GM12878 (cell line): ENCODE measurements around the gene KCNAB2. TPM values are rescaled to one million over a fixed set of nuclear protein-coding genes. Genes with fewer than 3 reads are reported as not detected.

Experiments
- ATAC-seq: fragments of 200-7000 bp; cut with Tn5 transposase; 3 replicates; pipeline ENCODE4 v1.9.1; 2020; ENCODE audit warnings: mild to moderate bottlenecking, moderate library complexity
- BruUV-seq: library from RNA; stranded (reverse); fragments of 400-500 nt; replicated peaks from 2 replicates; lab custom pipeline; 2021; lab: Mats Ljungman, UMichigan
- CTCF ChIA-PET: fragments of 300-600 bp; sonication (Branson Sonifier 250); formaldehyde crosslinking; extraction: SDS; loops from one replicate; lab custom pipeline; 2021; ENCODE audit warnings: inconsistent platforms; lab: Yijun Ruan, JAX
- POLR2A ChIA-PET: fragments of 350-600 bp; formaldehyde crosslinking; extraction: SDS; loops from one replicate; lab custom pipeline; 2021; ENCODE audit warnings: inconsistent platforms; lab: Charles Lee
- RAD21 ChIA-PET: fragments of 300-600 bp; sonication (Branson Sonifier 250); formaldehyde crosslinking; loops from one replicate; lab custom pipeline; 2023; ENCODE audit warnings: antibody characterized with exemption; ENCODE audit not compliant: unreplicated experiment; lab: Charles Lee
- SMC1A ChIA-PET: fragments of 300-600 bp; sonication (Branson Sonifier 250); formaldehyde crosslinking; loops from one replicate; lab custom pipeline; 2023; ENCODE audit not compliant: unreplicated experiment, uncharacterized antibody; lab: Charles Lee
- DNase-seq: peaks from one replicate; pipeline ENCODE4 v3.0.0-alpha.2; 2011; ENCODE audit warnings: low read depth, low spot score
- FAIRE-seq: peaks from 3 replicates; lab custom pipeline; 2011; peaks lifted over from hg19 to GRCh38; lab: Jason Lieb, UNC
- H2AFZ ChIP-seq: 2 replicates; pipeline ENCODE4 v1.6.0; 2011; ENCODE audit warnings: low read depth, low read length, control low read depth; ENCODE audit not compliant: control insufficient read depth
- H3K27ac ChIP-seq: 2 replicates; pipeline ENCODE4 v1.5.1; 2011; ENCODE audit warnings: control low read depth; ENCODE audit not compliant: control insufficient read depth, insufficient read depth
- H3K27me3 ChIP-seq, 2 experiments: replicated peaks in 1 of 2; 2 replicates each; pipeline versions ENCODE4 v1.6.0 to v1.6.1; 2011; ENCODE audit warnings: low read length in 1 of 2; ENCODE audit not compliant: control insufficient read depth in 2 of 2, insufficient read depth in 2 of 2
- H3K36me3 ChIP-seq, 2 experiments: 2 replicates each; pipeline ENCODE4 v1.5.1; 2011; ENCODE audit warnings: low read length in 1 of 2; ENCODE audit not compliant: control insufficient read depth in 2 of 2, insufficient read depth in 2 of 2
- H3K4me1 ChIP-seq: 2 replicates; pipeline ENCODE4 v1.6.1; 2011; ENCODE audit warnings: mild to moderate bottlenecking, low read length, moderate library complexity, mixed read lengths; ENCODE audit not compliant: control insufficient read depth, insufficient read depth
- H3K4me2 ChIP-seq: 2 replicates; pipeline ENCODE4 v1.6.0; 2011; ENCODE audit warnings: control low read depth; ENCODE audit not compliant: control insufficient read depth, insufficient read depth
- H3K4me3 ChIP-seq: fragments of 200-600 bp; sonication (generic); 2 replicates; pipeline ENCODE4 v1.5.1; 2016
- H3K79me2 ChIP-seq: 2 replicates; pipeline ENCODE4 v1.6.0; 2011; ENCODE audit warnings: low read length; ENCODE audit not compliant: control insufficient read depth, insufficient read depth
- H3K9ac ChIP-seq: 2 replicates; pipeline ENCODE4 v1.8.0; 2011; ENCODE audit warnings: low read length, control low read depth, mixed read lengths; ENCODE audit not compliant: control insufficient read depth, insufficient read depth
- H3K9me3 ChIP-seq: replicated peaks from 3 replicates; pipeline ENCODE4 v1.5.1; 2011; ENCODE audit warnings: mild to moderate bottlenecking, low read length; ENCODE audit not compliant: control insufficient read depth, insufficient read depth
- H4K20me1 ChIP-seq: 2 replicates; pipeline ENCODE4 v1.6.0; 2011; ENCODE audit not compliant: control insufficient read depth, insufficient read depth
- ATF3 ChIP-seq: IDR thresholded peaks from 2 replicates; pipeline ENCODE4 v1.6.1; 2011; ENCODE audit warnings: low read depth, mild to moderate bottlenecking, low read length, moderate library complexity, borderline replicate concordance; ENCODE audit errors: extremely low read depth
- BHLHE40 ChIP-seq, 2 experiments: fragments of 450-650 bp in 1 of 2; IDR thresholded peaks; 2 replicates each; pipeline ENCODE4 v1.6.1; 2011 to 2017; ENCODE audit warnings: low read depth in 2 of 2, borderline replicate concordance in 1 of 2, improper control_type of control experiment in 1 of 2, low read length in 1 of 2, mild to moderate bottlenecking in 1 of 2
- CEBPZ ChIP-seq: fragments of 150-350 bp; IDR thresholded peaks from 2 replicates; pipeline ENCODE4 v1.6.1; 2016; ENCODE audit warnings: low read depth, low read length
- CHD4 ChIP-seq: fragments of 200-600 bp; sonication (generic); IDR thresholded peaks from 2 replicates; pipeline ENCODE4 v1.6.1; 2016; ENCODE audit warnings: mild to moderate bottlenecking
- CREM ChIP-seq: IDR thresholded peaks from 2 replicates; pipeline ENCODE4 v1.6.1; 2014; ENCODE audit warnings: antibody characterized with exemption, low read depth
- HCFC1 ChIP-seq: fragments of 150-350 bp; IDR thresholded peaks from 2 replicates; pipeline ENCODE4 v1.6.1; 2014; ENCODE audit warnings: low read length
- HDGF ChIP-seq: fragments of 450-650 bp; IDR thresholded peaks from 2 replicates; pipeline ENCODE4 v1.6.1; 2016; ENCODE audit warnings: antibody characterized with exemption
- JUNB ChIP-seq: IDR thresholded peaks from 2 replicates; pipeline ENCODE4 v1.6.1; 2016; ENCODE audit warnings: antibody characterized with exemption, mild to moderate bottlenecking
- LARP7 ChIP-seq: fragments of 450-650 bp; IDR thresholded peaks from 2 replicates; pipeline ENCODE4 v1.6.1; 2017; ENCODE audit warnings: mild to moderate bottlenecking
- MTA2 ChIP-seq: fragments of 450-650 bp; IDR thresholded peaks from 2 replicates; pipeline ENCODE4 v1.6.1; 2016; ENCODE audit warnings: low read depth, mild to moderate bottlenecking, moderate library complexity
- NKRF ChIP-seq: fragments of 450-650 bp; conservative IDR thresholded peaks from 2 replicates; pipeline ENCODE4 v1.6.1; 2017; ENCODE audit warnings: mild to moderate bottlenecking, moderate library complexity
- PAX5 ChIP-seq: IDR thresholded peaks from 2 replicates; pipeline ENCODE4 v1.6.1; 2011; ENCODE audit warnings: low read depth, low read length, borderline replicate concordance
- PAX8 ChIP-seq: fragments of 450-650 bp; IDR thresholded peaks from 2 replicates; pipeline ENCODE4 v1.6.1; 2017; ENCODE audit warnings: mild to moderate bottlenecking, moderate library complexity
- POU2F2 ChIP-seq: IDR thresholded peaks from 3 replicates; pipeline ENCODE4 v1.6.1; 2011; ENCODE audit warnings: low read depth, mild to moderate bottlenecking, low read length, borderline replicate concordance
- RCOR1 ChIP-seq: conservative IDR thresholded peaks from 2 replicates; pipeline ENCODE4 v1.6.1; 2012; ENCODE audit warnings: low read depth, low read length, improper control_type of control experiment
- SP1 ChIP-seq: IDR thresholded peaks from one replicate; pipeline ENCODE4 v1.6.1; 2011; ENCODE audit warnings: low read depth, low read length
- SREBF2 ChIP-seq: IDR thresholded peaks from 2 replicates; pipeline ENCODE4 v1.6.1; 2012; ENCODE audit warnings: mild to moderate bottlenecking, low read length
- SUPT20H ChIP-seq: IDR thresholded peaks from 2 replicates; pipeline ENCODE4 v1.6.1; 2011; ENCODE audit warnings: low read depth, mild to moderate bottlenecking, low read length, moderate library complexity, borderline replicate concordance; ENCODE audit not compliant: control insufficient read depth
- WGBS: methylation state at CpG from one replicate; pipeline ENCODE4 v1.1.6; 2016; ENCODE audit warnings: low lambda C conversion rate; ENCODE audit not compliant: insufficient replicate concordance, insufficient coverage; ENCODE audit errors: missing lambda C conversion rate; 5-methylcytosine and 5-hydroxymethylcytosine counted together
- in situ Hi-C: fragments of 300-500 bp; cut with MboI; formaldehyde crosslinking; loops from 9 replicates; pipeline ENCODE4 v1.14.3; 2018; ENCODE audit warnings: mixed read lengths
- intact Hi-C: fragments of 100-400 bp; cut with micrococcal nuclease; formaldehyde crosslinking; loops from one replicate; pipeline ENCODE4 v1.14.2; 2022; ENCODE audit not compliant: unreplicated experiment
- polyA plus RNA-seq, 11 experiments: library from polyadenylated mRNA; depleted of rRNA in 4 of 11; unstranded in 6 of 11; stranded (reverse) in 5 of 11; fragments of >200 nt; fragmentation: Nextera tagmentation in 4 of 11; fragmentation: Illumina TruSeq in 1 of 11; extraction: Ambion mirVana in 4 of 11; extraction: Trizol in 1 of 11; gene quantifications; 1 replicate in 1 of 11; 2 replicates in 10 of 11; pipeline versions ENCODE4 v1.2.1 to v1.2.3, GENCODE V29; 2011 to 2016; ENCODE audit warnings: inconsistent platforms in 2 of 11, missing spikeins in 2 of 11, low read depth in 1 of 11
- total RNA-seq, 4 experiments: library from RNA; depleted of rRNA in 3 of 4; stranded (reverse); fragments of >200 nt in 3 of 4; fragmentation: Illumina TruSeq in 1 of 4; extraction: Trizol in 1 of 4; gene quantifications; 2 replicates each; pipeline versions ENCODE4 v1.2.1 to v1.2.3, GENCODE V29; 2013 to 2021

KCNAB2 gene
- total and polyA plus RNA-seq, 10 of the 15 experiments (the other 5 are each of a cell fraction or from before 2014, with no cell fraction given) = 2.9 to 123 (median 62.4) TPM

- no peaks in the 10 kb centered on the region for H3K79me2 ChIP-seq
- no peak overlapping the region for H3K9ac ChIP-seq
- no peak for ATAC-seq
- H3K4me1 ChIP-seq = no peaks in the 10 kb centered on the region
- no peak for TF ChIP-seq MTA2
- TF ChIP-seq CREM = no peak
- no peak for TF ChIP-seq CEBPZ
- no peak for TF ChIP-seq ATF3
- no peak for TF ChIP-seq HDGF
- no peak for TF ChIP-seq POU2F2
- no peak for TF ChIP-seq RCOR1
- TF ChIP-seq NKRF = no peak
- no peak for TF ChIP-seq BHLHE40 (IDR thresholded peaks at IDR 0.05; ENCODE audit: borderline replicate concordance in 1 of 2, low read depth in 2 of 2, low read length in 1 of 2)
- no peak for TF ChIP-seq PAX8
- no peak for TF ChIP-seq LARP7
- TF ChIP-seq SP1 = no peak
- no peak for TF ChIP-seq SREBF2
- no peak for TF ChIP-seq CHD4
- TF ChIP-seq JUNB = no peak
- TF ChIP-seq SUPT20H = no peak
- TF ChIP-seq HCFC1 = no peak
- TF ChIP-seq PAX5 = no peak
- TF ChIP-seq, all 136 proteins: peak for 0
- Histone ChIP-seq H3K4me3 (no peak overlapping the region), H4K20me1 (no peaks in the 10 kb centered on the region), H3K36me3 (peaks cover 0 to 6% of the 10 kb centered on the region in 2 experiments; a peak in 3 of 4 replicates), H3K27me3 (no peaks in the 10 kb centered on the region), H2AFZ (no peak overlapping the region), H3K9me3 (no peaks in the 10 kb centered on the region), H3K27ac (no peak overlapping the region), H3K4me2 (no peak overlapping the region)
- RAD21 ChIA-PET = no interaction called here
- POLR2A ChIA-PET = no interaction called here
- SMC1A ChIA-PET = no interaction called here
- BruUV-seq = no TSS peak
- in situ Hi-C loops = no loop called here
- 93% methylated on average over 10 of the region's 10 CpGs for WGBS
- FAIRE-seq = no peak
- CTCF ChIA-PET = no interaction called here
- intact Hi-C loops = no loop called here
- DNase-seq = no peak
Measured at GRCh38 chr1:6091823-6092109, 46.1 kb downstream of the KCNAB2 start.
